GM21723 (cell line): ENCODE measurements around the gene CACNG7.

Experiments used
- ATAC-seq: cut with Tn5 transposase; IDR thresholded peaks from one replicate; pipeline ENCODE4 v1.9.1; 2021; ENCODE audit warnings: mild to moderate bottlenecking, moderate library complexity; ENCODE audit not compliant: unreplicated experiment

The CACNG7 gene

GRCh38 chr19:53951436-53951835 is 42.4 kb downstream of the CACNG7 start:
- ATAC-seq: no peak

DNA sequence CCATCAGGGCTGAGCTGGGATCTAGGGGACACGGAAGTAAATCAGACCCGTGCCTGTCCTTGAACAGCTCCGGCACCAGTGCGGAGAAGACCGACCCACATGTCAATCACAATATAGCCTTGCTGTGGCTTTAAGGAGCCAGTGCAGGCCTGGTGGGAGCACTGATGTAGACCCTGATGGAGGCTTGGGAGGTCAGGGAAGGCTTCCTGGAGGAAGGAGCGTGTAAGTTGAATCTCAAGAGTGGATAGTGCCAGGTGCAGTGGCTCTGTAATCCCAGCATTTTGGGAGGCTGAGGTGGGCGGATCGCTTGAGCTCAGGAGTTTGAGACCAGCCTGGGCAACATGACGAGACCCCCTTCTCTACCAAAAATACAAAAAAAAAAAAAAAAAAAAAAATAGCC is 42.9 kb downstream of the CACNG7 start:
- ATAC-seq: no peak

DNA sequence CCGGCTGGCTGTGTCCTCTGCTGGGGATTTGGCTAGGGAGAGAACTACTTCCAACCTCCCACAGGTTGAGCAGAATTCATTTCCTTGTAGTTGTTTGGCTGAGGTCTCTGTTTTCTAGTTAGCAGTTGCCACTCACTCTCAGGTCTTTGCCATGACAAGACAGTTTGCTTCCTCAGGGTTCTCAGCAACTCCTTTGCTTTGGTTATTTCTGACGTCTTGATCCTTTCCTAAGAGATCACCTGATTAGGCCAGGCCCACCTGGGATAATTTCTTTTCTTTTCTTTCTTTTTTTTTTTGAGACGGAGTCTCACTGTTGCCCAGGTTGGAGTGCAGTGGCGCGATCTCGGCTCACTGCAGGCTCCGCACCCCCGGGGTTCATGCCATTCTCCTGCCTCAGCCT is 44.3 kb downstream of the CACNG7 start:
- no peak for ATAC-seq

- no peak for ATAC-seq
Observed at GRCh38 chr19:53957448-53958167, 48.5 kb downstream of the CACNG7 start.

DNA sequence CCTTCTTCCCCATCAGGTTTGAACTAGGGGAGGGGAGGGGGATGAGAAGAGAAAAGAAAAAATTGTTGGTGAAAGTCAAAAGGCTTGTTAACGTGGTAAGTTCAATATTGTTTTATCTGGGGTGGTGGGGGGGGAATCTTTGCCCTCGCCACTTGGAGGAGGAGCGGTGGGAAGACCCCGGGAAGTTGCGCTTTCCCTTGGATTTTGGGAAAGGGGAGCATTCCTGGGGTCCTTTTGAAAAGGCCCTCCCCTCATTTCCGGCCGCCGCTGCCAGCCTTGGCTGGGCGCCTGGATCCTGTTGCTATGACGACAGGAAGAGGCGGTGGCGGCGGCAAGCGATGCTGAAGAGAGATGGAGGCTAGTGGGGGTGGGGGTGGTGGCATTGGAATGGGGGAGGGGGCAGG is 49.1 kb downstream of the CACNG7 start:
- no peak for ATAC-seq

GRCh38 chr19:53958823-53959757 is 50.0 kb downstream of the CACNG7 start:
- ATAC-seq: no peak

- ATAC-seq: no peak
Observed at GRCh38 chr19:53960187-53960586, 51.1 kb downstream of the CACNG7 start.

DNA sequence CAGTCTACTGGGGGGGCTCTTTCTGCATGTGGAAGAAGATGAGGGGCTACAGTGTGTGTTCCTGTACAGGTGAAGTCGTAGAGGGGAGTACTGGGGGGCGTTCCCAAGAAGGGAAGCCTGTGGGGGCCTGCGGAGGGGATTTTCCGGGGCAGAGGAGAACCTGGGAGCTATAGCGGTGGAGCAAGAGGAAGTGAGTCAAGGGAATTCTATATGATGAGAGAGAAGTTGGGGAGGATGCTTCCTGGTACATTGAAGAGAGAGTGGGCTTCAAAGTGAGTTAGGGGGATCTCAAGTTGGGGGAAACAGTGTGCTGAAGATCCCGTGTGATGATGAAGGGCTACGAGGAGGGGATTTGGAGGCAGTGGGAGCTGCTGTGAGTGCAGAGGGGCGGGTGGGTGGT is 51.8 kb downstream of the CACNG7 start:
- ATAC-seq: no peak

DNA sequence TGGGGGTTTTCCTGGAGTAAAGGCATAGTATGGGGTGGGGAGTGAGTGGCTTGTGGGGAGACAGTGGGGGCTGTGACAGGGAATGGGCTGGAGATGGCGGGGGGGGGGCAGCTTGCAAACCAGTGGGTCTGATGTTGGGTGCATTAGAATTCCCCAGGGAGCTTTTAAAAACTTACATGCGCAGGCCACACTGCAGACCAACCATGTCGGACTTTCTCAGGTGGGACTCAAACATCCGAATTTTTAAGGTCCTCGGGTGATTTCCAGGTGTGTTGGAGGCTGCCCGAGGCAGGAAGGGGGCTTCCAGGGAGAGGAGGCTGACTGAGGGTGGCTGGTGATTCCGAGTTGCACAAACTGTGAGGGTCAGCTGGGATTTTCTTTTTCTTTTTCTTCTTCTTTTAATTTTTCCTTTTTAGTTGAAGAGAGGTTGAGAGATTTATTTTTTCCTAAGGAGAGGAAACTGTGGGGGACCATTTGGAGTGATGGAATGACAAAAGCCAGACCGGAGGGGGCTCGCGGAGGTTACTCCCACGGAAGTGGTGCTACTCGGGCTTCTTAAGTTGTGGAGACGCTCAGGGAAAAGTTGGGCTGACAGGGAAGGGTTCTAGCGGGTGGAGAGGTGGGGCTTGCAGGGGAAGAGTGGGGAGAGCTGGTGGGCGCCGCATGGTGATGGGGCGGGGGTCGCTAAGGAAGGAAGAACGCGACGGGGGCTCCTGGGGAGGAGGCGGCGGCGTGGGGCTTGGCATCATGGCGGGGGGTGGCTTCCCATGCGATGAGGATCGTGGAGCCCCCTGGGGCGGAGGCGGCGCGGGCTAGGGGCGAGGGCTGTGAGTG is 52.7 kb downstream of the CACNG7 start:
- no peak for ATAC-seq

- no peak for ATAC-seq
Observed at GRCh38 chr19:53962887-53963431, 53.9 kb downstream of the CACNG7 start, which contains the start of gene CACNG8. TSS of gene CACNG8 (plus strand) at chr19:53962937.

GRCh38 chr19:53965091-53965490 is 56.0 kb downstream of the CACNG7 start:
- ATAC-seq: no peak

DNA sequence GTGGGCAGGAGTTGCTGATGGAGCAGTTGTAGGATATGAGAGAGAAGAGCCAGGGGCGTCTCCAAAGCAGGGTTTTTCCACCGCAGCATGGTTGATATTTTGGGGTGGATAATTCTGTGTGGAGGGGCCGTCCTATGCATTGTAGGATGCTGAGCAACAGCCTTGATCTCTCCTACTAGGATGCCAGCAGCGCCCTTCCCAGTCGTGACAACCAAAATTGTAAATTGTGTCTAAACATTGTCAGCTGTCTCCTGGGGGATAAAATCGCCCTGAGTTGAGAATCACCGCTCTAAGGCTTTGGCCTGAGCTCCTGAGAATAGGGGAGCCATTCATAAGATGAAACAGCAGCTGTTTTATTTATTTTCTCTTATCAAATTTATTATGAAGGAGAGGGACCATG is 57.9 kb downstream of the CACNG7 start:
- no peak for ATAC-seq

DNA sequence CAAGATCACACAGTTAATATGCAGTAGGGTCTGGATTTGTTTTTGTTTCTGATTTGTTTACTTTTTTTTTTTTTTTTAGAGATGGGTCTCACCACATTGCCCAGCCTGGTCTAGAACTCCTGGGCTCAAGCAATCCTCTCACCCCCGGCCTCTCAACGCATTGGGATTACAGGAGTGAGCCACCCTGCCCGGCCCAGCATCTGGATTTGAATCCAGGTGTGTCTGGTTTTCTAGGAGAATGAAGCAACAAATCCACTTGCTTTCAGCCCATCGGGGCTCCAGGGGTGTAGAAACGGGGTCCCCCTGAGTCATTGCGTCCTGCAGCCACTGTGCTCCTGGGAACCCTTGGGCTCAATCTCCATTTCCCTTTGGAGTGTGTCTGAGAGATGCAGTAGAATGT is 60.3 kb downstream of the CACNG7 start:
- ATAC-seq: no peak

DNA sequence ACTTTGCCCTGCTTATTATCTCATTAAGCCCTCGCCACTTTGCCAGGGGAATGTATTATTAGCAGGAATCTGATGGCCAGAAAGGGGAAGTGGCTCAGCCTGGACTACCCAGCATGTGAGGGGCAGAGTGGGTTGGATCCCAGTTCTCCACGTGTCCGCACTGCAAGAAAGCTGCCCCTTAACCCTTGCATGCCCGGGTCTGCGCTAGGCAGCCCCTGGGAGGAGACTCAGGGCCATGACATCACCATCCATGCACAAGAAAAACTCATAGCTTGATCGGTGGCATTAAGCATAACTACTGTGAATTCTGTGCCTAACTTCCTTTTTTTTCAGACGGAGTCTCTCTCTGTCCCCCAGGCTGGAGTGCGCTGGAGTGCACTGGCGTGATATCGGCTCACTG is 62.6 kb downstream of the CACNG7 start:
- ATAC-seq: no peak

- ATAC-seq: no peak
Observed at GRCh38 chr19:53977429-53977990, 68.4 kb downstream of the CACNG7 start.

DNA sequence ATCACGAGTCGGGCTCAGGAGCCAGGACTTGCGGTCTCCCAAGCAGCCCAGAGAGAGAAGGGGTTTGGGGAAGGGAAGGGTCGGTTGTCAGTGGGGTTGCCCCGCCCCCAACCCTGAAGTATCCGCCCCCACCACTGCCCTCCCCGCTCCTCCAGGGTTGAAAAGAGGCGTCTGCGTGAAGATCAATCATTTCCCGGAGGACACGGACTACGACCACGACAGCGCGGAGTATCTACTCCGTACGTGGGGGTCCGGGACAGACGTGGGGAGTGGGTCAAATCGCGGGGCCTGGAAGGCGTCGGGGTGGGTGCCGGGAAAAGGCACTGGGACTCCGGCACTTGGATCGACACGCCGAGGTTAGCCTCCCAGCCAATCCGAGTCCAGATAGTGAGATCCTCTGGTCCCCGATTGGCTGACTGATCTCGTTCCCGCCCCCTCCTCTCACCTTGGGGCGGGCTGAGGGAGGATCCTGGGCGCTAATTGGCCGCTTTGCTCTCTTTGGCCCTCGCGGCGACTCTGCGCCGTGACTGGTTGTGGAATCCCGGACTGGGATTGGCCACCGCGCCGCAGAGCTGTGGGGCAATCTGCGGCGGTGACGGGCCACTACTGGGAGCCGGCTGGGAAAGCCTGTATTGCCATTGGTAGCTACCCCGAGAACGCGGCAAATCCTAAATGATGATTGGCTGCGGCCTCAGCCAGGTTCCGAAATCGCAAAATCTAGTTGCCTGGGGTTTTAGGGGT is 69.1 kb downstream of the CACNG7 start:
- ATAC-seq: no peak

GRCh38 chr19:53978975-53979801 is 70.1 kb downstream of the CACNG7 start:
- no peak for ATAC-seq

DNA sequence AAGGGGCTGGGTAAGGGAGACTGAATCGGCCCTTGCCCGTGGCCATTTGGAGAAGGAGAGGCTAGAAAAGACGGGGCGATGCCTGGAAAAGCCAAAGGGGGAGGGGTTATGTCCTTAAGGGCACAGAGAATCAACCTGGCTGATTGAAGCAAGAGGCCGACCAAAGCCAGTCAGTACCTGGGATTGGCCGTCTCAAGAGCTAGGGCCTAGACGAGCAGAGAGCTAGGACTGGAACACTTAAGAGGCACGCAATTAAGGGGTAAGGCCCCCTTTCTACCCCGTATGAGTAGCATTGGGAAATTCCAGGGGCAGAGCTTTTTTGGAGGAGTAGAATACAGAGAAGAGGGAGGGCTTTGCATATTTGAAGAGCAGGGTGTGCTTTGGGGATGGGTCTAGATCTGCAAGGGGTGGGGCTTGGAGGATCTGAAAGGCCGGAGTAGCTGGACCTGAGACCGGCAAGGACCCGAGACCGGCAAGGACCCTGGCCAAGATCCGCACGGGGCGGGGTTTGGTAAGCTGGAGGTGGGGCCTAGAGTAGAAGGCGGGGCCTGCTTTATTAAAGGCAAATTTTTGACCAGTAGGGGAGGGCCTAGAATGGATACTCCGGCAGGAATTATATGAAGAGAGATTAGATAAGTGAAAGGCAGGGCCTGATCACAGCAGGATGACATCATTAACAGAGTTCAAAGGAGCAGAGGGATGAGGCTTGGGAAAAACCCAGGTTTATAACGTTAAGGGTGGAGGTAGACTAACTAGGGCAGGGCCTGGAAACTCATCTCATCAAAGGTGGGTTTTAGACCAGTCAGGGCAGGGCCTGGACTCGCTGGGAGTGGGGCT is 71.7 kb downstream of the CACNG7 start:
- ATAC-seq: no peak
